ENCODE measurements around the gene TTC21B.

GRCh38 chr2:165843351-165843750 lies 110.2 kb downstream of the TTC21B start:
- TF ChIP-seq MYC (IDR thresholded peaks at IDR 0.05; ENCODE audit: insufficient read depth, insufficient read length, insufficient replicate concordance, low read length, severe bottlenecking) (no peak), NFYB (IDR thresholded peaks at IDR 0.05; ENCODE audit: insufficient read depth, low read depth, low read length) (no peak), YY1 (IDR thresholded peaks at IDR 0.05; ENCODE audit: low read depth, low read length) (no peak), SIN3A (IDR thresholded peaks at IDR 0.05; ENCODE audit: low read depth, low read length) (no peak), SMC3 (IDR thresholded peaks at IDR 0.05; ENCODE audit: borderline replicate concordance, low read length) (no peak), ESRRA (IDR thresholded peaks at IDR 0.05; ENCODE audit: low read length) (no peak)
- TF ChIP-seq, protein P1, sequence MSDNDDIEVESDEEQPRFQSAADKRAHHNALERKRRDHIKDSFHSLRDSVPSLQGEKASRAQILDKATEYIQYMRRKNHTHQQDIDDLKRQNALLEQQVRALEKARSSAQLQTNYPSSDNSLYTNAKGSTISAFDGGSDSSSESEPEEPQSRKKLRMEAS (IDR thresholded peaks at IDR 0.05; ENCODE audit: low read depth, low read length), result no peak
- TF ChIP-seq, protein P2, sequence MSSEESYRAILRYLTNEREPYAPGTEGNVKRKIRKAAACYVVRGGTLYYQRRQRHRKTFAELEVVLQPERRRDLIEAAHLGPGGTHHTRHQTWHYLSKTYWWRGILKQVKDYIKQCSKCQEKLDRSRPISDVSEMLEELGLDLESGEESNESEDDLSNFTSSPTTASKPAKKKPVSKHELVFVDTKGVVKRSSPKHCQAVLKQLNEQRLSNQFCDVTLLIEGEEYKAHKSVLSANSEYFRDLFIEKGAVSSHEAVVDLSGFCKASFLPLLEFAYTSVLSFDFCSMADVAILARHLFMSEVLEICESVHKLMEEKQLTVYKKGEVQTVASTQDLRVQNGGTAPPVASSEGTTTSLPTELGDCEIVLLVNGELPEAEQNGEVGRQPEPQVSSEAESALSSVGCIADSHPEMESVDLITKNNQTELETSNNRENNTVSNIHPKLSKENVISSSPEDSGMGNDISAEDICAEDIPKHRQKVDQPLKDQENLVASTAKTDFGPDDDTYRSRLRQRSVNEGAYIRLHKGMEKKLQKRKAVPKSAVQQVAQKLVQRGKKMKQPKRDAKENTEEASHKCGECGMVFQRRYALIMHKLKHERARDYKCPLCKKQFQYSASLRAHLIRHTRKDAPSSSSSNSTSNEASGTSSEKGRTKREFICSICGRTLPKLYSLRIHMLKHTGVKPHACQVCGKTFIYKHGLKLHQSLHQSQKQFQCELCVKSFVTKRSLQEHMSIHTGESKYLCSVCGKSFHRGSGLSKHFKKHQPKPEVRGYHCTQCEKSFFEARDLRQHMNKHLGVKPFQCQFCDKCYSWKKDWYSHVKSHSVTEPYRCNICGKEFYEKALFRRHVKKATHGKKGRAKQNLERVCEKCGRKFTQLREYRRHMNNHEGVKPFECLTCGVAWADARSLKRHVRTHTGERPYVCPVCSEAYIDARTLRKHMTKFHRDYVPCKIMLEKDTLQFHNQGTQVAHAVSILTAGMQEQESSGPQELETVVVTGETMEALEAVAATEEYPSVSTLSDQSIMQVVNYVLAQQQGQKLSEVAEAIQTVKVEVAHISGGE (CRISPR knock-in tag; IDR thresholded peaks at IDR 0.05), result no peak
- TF ChIP-seq, protein P3, sequence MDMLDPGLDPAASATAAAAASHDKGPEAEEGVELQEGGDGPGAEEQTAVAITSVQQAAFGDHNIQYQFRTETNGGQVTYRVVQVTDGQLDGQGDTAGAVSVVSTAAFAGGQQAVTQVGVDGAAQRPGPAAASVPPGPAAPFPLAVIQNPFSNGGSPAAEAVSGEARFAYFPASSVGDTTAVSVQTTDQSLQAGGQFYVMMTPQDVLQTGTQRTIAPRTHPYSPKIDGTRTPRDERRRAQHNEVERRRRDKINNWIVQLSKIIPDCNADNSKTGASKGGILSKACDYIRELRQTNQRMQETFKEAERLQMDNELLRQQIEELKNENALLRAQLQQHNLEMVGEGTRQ (IDR thresholded peaks at IDR 0.05; ENCODE audit: borderline replicate concordance, low read depth, low read length), result no peak

All from GM12878 (cell line).